Neural cell (in vitro differentiated cells): ENCODE results near the gene RAD51C. TPM values are rescaled to one million over a fixed set of nuclear protein-coding genes. Genes with fewer than 3 reads are reported as not detected.
A peak's percentile ranks its signal among the peaks of the same experiment; 100 is the strongest.
"Not testable (repeated sequence)": the region's sequence is repeated elsewhere in the genome, so short reads cannot be mapped to it uniquely, and the experiment has no call there.

Experiments
- H2AFZ ChIP-seq: fragments of 200-600, 300-800 bp; sonication (generic), shearing (Covaris generic); 2 replicates; pipeline ENCODE4 v1.6.0; 2014; ENCODE audit warnings: low read depth, mild to moderate bottlenecking, antibody characterized with exemption, low read length, moderate library complexity
- H3F3A ChIP-seq: fragments of 200-600 bp; shearing (Covaris generic); 2 replicates; pipeline ENCODE4 v1.6.1; 2016; ENCODE audit warnings: mild to moderate bottlenecking, moderate library complexity, mixed read lengths, antibody characterized with exemption, low read length; ENCODE audit not compliant: insufficient read depth, poor library complexity, severe bottlenecking
- H3K27ac ChIP-seq: fragments of 200-600, 300-800 bp; sonication (generic), shearing (Covaris generic); 2 replicates; pipeline ENCODE4 v1.5.1; 2014; ENCODE audit warnings: mild to moderate bottlenecking, low read length, moderate library complexity
- H3K27me3 ChIP-seq: fragments of 300-800, 200-600 bp; sonication (generic), shearing (Covaris generic); 2 replicates; pipeline ENCODE4 v1.6.0; 2014; ENCODE audit warnings: mild to moderate bottlenecking, low read depth, low read length, moderate library complexity; ENCODE audit not compliant: insufficient read depth
- H3K36me3 ChIP-seq: fragments of 300-800, 200-600 bp; sonication (generic), shearing (Covaris generic); 2 replicates; pipeline ENCODE4 v1.5.1; 2014; ENCODE audit warnings: mild to moderate bottlenecking, antibody characterized with exemption, low read length, moderate library complexity; ENCODE audit not compliant: insufficient read depth
- H3K4me2 ChIP-seq: fragments of 300-800, 200-600 bp; sonication (generic), shearing (Covaris generic); 2 replicates; pipeline ENCODE4 v1.6.0; 2014; ENCODE audit warnings: mild to moderate bottlenecking, low read length
- H3K4me3 ChIP-seq: fragments of 300-800, 200-600 bp; sonication (generic), shearing (Covaris generic); 2 replicates; pipeline ENCODE4 v1.5.1; 2014; ENCODE audit warnings: mild to moderate bottlenecking, low read length, moderate library complexity
- H3K79me2 ChIP-seq: fragments of 200-600 bp; shearing (Covaris generic); replicated peaks from 2 replicates; pipeline ENCODE4 v1.6.0; 2014; ENCODE audit warnings: mild to moderate bottlenecking, low read length, moderate library complexity; ENCODE audit not compliant: insufficient read depth
- H3K9ac ChIP-seq: fragments of 300-800, 200-600 bp; sonication (generic), shearing (Covaris generic); 2 replicates; pipeline ENCODE4 v1.6.1; 2016; ENCODE audit warnings: mild to moderate bottlenecking, low read length, mixed read lengths
- H3K9me2 ChIP-seq: fragments of 200-600 bp; shearing (Covaris generic); 2 replicates; pipeline ENCODE4 v1.6.1; 2016; ENCODE audit warnings: mild to moderate bottlenecking, low read length, mixed read lengths; ENCODE audit not compliant: insufficient read depth
- H3K9me3 ChIP-seq: fragments of 200-600, 300-800 bp; sonication (generic), shearing (Covaris generic); 2 replicates; pipeline ENCODE4 v1.6.1; 2016; ENCODE audit warnings: mild to moderate bottlenecking, mixed run types, low read length, moderate library complexity, mixed read lengths
- H4K20me1 ChIP-seq: fragments of 200-600 bp; shearing (Covaris generic); 2 replicates; pipeline ENCODE4 v1.6.1; 2016; ENCODE audit warnings: mild to moderate bottlenecking, mixed run types; ENCODE audit not compliant: insufficient read depth
- EP300 ChIP-seq: fragments of 450-650 bp; conservative IDR thresholded peaks from 2 replicates; pipeline ENCODE4 v1.6.1; 2014; ENCODE audit warnings: antibody characterized with exemption, mild to moderate bottlenecking, moderate library complexity; ENCODE audit not compliant: poor library complexity, severe bottlenecking
- EZH2 ChIP-seq: fragments of 200-600, 300-800 bp; shearing (Covaris generic), sonication (generic); IDR thresholded peaks from 2 replicates; pipeline ENCODE4 v1.6.1; 2014; ENCODE audit warnings: antibody characterized with exemption, low read length, borderline replicate concordance, mild to moderate bottlenecking; ENCODE audit not compliant: insufficient read depth, poor library complexity, severe bottlenecking
- MXI1 ChIP-seq: fragments of 450-650 bp; conservative IDR thresholded peaks from 2 replicates; pipeline ENCODE4 v1.6.1; 2014; ENCODE audit warnings: antibody characterized with exemption, mild to moderate bottlenecking; ENCODE audit not compliant: poor library complexity, severe bottlenecking
- POLR2AphosphoS5 ChIP-seq: IDR thresholded peaks from 2 replicates; pipeline ENCODE4 v1.6.1; 2012
- RAD21 ChIP-seq: fragments of 450-650 bp; conservative IDR thresholded peaks from 2 replicates; pipeline ENCODE4 v1.6.1; 2014; ENCODE audit warnings: antibody characterized with exemption, mild to moderate bottlenecking, moderate library complexity
- REST ChIP-seq: IDR thresholded peaks from 2 replicates; pipeline ENCODE4 v1.6.1; 2012; ENCODE audit warnings: borderline replicate concordance
- polyA plus RNA-seq: library from polyadenylated mRNA; depleted of rRNA; stranded (reverse); fragments of >200 nt; gene quantifications from 2 replicates; pipeline ENCODE4 v1.2.3, GENCODE V29; 2014
- TF ChIP-seq, protein P1 (sequence below): fragments of 450-650 bp; IDR thresholded peaks from 2 replicates; pipeline ENCODE4 v1.5.1; 2014; ENCODE audit warnings: antibody characterized with exemption, mild to moderate bottlenecking, moderate library complexity; ENCODE audit not compliant: poor library complexity, severe bottlenecking

Gene RAD51C
- polyA plus RNA-seq, 1 donor from 2014 or later: 25.1 TPM

DNA sequence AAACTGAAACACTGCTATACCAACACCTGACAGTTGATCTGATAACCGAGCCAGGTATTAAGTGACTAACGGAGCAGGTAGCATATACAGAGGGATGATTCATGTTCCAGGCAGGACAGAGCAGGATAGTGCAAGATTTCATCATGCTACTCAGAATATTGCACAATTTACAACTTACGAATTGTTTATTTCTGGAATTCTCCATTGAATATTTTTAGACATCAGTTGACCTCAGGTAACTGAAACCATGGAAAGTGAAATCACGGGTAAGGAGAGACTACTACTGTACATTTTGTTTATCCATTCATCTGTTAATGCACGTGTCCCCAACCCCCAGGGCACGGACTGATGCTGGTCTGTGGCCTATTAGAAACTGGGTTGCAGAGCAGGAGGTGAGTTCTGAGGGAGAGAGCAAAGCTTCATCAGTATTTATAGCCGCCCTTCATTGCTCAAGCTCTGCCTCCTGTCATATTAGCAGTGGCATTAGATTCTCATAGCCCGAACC, 48.8 kb downstream of the RAD51C start:
- Histone ChIP-seq H3K4me3 (no peak overlapping the region), H3K9ac (no peak overlapping the region), H3K36me3 (no peaks in the 10 kb centered on the region), H3F3A (no peaks in the 10 kb centered on the region), H3K9me2 (no peaks in the 10 kb centered on the region), H2AFZ (no peak overlapping the region), H3K4me2 (no peak overlapping the region), H3K9me3 (no peaks in the 10 kb centered on the region), H3K79me2 (no peaks in the 10 kb centered on the region), H4K20me1 (no peaks in the 10 kb centered on the region), H3K27me3 (no peaks in the 10 kb centered on the region), H3K27ac (no peak overlapping the region)
- TF ChIP-seq, protein P1, sequence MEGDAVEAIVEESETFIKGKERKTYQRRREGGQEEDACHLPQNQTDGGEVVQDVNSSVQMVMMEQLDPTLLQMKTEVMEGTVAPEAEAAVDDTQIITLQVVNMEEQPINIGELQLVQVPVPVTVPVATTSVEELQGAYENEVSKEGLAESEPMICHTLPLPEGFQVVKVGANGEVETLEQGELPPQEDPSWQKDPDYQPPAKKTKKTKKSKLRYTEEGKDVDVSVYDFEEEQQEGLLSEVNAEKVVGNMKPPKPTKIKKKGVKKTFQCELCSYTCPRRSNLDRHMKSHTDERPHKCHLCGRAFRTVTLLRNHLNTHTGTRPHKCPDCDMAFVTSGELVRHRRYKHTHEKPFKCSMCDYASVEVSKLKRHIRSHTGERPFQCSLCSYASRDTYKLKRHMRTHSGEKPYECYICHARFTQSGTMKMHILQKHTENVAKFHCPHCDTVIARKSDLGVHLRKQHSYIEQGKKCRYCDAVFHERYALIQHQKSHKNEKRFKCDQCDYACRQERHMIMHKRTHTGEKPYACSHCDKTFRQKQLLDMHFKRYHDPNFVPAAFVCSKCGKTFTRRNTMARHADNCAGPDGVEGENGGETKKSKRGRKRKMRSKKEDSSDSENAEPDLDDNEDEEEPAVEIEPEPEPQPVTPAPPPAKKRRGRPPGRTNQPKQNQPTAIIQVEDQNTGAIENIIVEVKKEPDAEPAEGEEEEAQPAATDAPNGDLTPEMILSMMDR: no peak
- no peak for TF ChIP-seq EP300
- no peak for TF ChIP-seq RAD21
- TF ChIP-seq POLR2AphosphoS5: no peak
- TF ChIP-seq EZH2: no peak
- TF ChIP-seq MXI1: no peak

DNA sequence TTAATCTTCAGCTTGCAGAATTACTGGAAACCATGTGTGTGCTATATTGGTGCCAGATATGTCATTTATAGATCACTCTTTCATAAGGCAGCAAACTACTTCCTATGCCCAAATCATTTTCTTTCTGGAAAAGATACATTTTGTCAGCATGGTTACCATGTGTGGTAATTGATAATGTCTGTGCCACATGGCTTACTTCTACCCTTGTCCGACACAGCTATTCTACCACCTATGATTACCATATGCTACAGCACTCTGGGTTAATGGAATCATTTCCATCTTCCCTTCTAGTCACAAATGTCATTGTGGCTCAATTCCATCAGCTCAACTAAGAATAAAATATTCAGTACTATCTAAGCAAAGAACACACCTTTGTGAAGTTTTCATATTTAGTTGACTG, 55.3 kb downstream of the RAD51C start:
- Histone ChIP-seq H3K9me3 (no peaks in the 10 kb centered on the region), H3F3A (no peaks in the 10 kb centered on the region), H3K4me2 (no peak overlapping the region), H3K4me3 (no peak overlapping the region), H3K27ac (no peak overlapping the region), H3K9ac (no peak overlapping the region), H3K27me3 (no peaks in the 10 kb centered on the region), H4K20me1 (no peaks in the 10 kb centered on the region), H2AFZ (no peak overlapping the region), H3K36me3 (no peaks in the 10 kb centered on the region), H3K79me2 (no peaks in the 10 kb centered on the region), H3K9me2 (no peaks in the 10 kb centered on the region)
- TF ChIP-seq REST: no peak
- peak; percentile 32 for TF ChIP-seq EP300

DNA sequence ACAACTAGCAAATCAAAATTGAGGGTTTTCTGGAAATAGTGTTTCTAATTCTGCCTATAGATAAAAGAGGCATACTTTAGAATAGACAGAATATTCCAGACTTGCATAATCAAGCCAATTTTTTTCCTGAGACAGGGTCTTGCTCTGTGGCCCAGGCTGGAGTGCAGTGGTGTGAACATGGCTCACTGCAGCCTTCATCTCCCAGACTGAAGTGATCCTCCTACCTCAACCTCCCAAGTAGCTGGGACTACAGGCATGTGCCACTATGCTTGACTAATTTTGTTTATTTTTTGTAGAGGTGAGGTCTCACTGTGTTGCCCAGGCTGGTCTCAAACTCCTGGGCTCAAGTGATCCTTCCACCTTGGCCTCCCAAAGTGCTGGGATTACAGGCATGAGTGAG, 57.2 kb downstream of the RAD51C start:
- not testable (repeated sequence) for H3K27me3 ChIP-seq, H3K27ac ChIP-seq, H3K4me2 ChIP-seq, H4K20me1 ChIP-seq, H3K36me3 ChIP-seq, H3F3A ChIP-seq, H3K9me2 ChIP-seq, H3K4me3 ChIP-seq, H3K9me3 ChIP-seq, H2AFZ ChIP-seq, H3K9ac ChIP-seq, H3K79me2 ChIP-seq
